Posterior cingulate gyrus (tissue), 11 donors: ENCODE measurements around the gene PMFBP1.

Experiments used
- DNase-seq, 10 donors: peaks; one replicate each; pipeline versions ENCODE4 v3.0.0 to v3.0.0-alpha.2; 2020 to 2021; ENCODE audit warnings: mixed read lengths in 3 of 10
- intact Hi-C: fragments of 100-400 bp; cut with DNase I; formaldehyde crosslinking; loops from one replicate; pipeline ENCODE4 v1.15.1; 2023

The PMFBP1 gene

DNA sequence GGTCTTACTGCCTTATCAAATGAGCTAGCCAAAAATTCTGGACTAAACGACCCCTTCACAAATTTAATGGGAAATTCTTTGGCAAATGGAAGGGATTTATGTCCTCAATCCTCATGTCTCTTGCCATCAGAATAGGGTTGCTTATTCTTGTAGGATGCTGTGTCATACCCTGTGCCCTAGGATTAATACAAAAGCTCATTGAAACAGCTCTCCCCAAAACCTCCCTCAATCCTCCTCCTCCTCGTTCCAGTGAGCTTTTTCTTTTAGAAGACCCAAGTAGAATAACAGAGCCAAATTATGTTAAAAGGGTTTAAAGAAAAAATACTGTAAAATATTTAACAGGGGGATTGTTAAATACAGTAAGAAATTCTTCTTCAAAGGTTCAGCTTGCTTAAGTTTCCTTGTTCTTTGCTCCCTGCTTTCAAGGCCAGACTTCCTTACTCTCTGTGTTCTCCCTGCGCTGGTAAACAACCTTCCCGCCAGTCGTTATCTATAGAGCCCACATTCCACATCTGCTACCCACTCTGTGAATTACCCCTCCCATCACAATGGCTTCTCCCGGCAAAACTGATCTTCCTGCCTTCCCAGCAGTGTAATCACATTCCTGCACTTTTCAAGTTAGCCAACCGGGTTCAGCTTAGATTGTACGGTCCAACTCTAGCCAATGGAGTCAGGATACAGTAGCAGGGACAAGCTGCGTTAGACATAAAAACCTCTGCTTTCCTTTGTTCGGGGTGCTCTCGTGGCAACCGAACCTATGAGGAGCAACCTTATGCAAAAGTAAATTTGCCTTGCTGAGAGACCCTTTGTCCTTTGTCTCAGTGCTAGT, 99.2 kb downstream of the PMFBP1 start:
- peak in 2 of 10 donors; percentile 12 to 18 for DNase-seq
- intact Hi-C loops, result no loop called here
